GM21447 (cell line): ENCODE data around the gene ZNF317.

Source experiments
- ATAC-seq: cut with Tn5 transposase; IDR thresholded peaks from one replicate; pipeline ENCODE4 v1.9.1; 2021; ENCODE audit not compliant: unreplicated experiment

Gene ZNF317

GRCh38 chr19:9140159-9140874 lies at the start of gene ZNF317:
ZNF317 (plus strand) TSS chr19:9140397; CDS start chr19:9156017, 15,620 bp downstream.
- ATAC-seq, result peak; percentile 95

GRCh38 chr19:9107375-9107774 lies 32.8 kb upstream of the ZNF317 start, which contains the start of gene OR7G2:
OR7G2 (minus strand) TSS chr19:9107475; CDS start chr19:9103243, 4,232 bp downstream.
- ATAC-seq, result no peak

- no peak for ATAC-seq
These were observed 30.2 kb upstream of the ZNF317 start for GRCh38 chr19:9109959-9110358.

GRCh38 chr19:9115307-9115813 lies 24.8 kb upstream of the ZNF317 start, which contains the start of gene OR7G1:
OR7G1 (minus strand) TSS chr19:9115763; CDS start chr19:9115763, 0 bp downstream.
- ATAC-seq, result no peak

- no peak for ATAC-seq
These were observed 23.6 kb upstream of the ZNF317 start for GRCh38 chr19:9116547-9116946.

- ATAC-seq, result no peak
These were observed 13.2 kb upstream of the ZNF317 start, which contains the start of gene OR7G3 for GRCh38 chr19:9126900-9127405. OR7G3 (minus strand) TSS chr19:9126950; CDS start chr19:9126950, 0 bp downstream.

- ATAC-seq, result no peak
These were observed 12.0 kb upstream of the ZNF317 start for GRCh38 chr19:9128171-9128570.

- ATAC-seq, result no peak
These were observed 9.2 kb upstream of the ZNF317 start for GRCh38 chr19:9130965-9131364.

GRCh38 chr19:9132422-9132821 lies 7.8 kb upstream of the ZNF317 start:
- ATAC-seq, result no peak

- ATAC-seq, result peak; percentile 22
These were observed 513 bp upstream of the ZNF317 start for GRCh38 chr19:9139609-9140158.

- no peak for ATAC-seq
These were observed 4.7 kb downstream of the ZNF317 start for GRCh38 chr19:9144920-9145319.

GRCh38 chr19:9146882-9147281 lies 6.7 kb downstream of the ZNF317 start:
- ATAC-seq, result no peak

- ATAC-seq, result no peak
These were observed 8.5 kb downstream of the ZNF317 start for GRCh38 chr19:9148697-9149096.

- ATAC-seq, result no peak
These were observed 9.8 kb downstream of the ZNF317 start for GRCh38 chr19:9149997-9150396.

GRCh38 chr19:9150650-9151049 lies 10.5 kb downstream of the ZNF317 start:
- ATAC-seq, result no peak

- ATAC-seq, result no peak
These were observed 11.2 kb downstream of the ZNF317 start for GRCh38 chr19:9151367-9151766.

- no peak for ATAC-seq
These were observed 15.4 kb downstream of the ZNF317 start for GRCh38 chr19:9155591-9155990.

- ATAC-seq, result no peak
These were observed 16.1 kb downstream of the ZNF317 start for GRCh38 chr19:9156304-9156703.

- ATAC-seq, result no peak
These were observed 19.7 kb downstream of the ZNF317 start for GRCh38 chr19:9159891-9160290.

GRCh38 chr19:9161427-9161826 lies 21.2 kb downstream of the ZNF317 start:
- no peak for ATAC-seq

- ATAC-seq, result no peak
These were observed 25.1 kb downstream of the ZNF317 start for GRCh38 chr19:9165261-9165660.

- no peak for ATAC-seq
These were observed 26.6 kb downstream of the ZNF317 start for GRCh38 chr19:9166846-9167245.
